ENCODE data around the gene OSTN. TPM values are rescaled to one million over a fixed set of nuclear protein-coding genes. Genes with fewer than 3 reads are reported as not detected.

Gene OSTN
- total and polyA plus RNA-seq, 2 experiments from 2014 or later, result not detected

GRCh38 chr3:191246630-191247029 is 47.6 kb downstream of the OSTN start (continued):
- TF ChIP-seq, protein P1, sequence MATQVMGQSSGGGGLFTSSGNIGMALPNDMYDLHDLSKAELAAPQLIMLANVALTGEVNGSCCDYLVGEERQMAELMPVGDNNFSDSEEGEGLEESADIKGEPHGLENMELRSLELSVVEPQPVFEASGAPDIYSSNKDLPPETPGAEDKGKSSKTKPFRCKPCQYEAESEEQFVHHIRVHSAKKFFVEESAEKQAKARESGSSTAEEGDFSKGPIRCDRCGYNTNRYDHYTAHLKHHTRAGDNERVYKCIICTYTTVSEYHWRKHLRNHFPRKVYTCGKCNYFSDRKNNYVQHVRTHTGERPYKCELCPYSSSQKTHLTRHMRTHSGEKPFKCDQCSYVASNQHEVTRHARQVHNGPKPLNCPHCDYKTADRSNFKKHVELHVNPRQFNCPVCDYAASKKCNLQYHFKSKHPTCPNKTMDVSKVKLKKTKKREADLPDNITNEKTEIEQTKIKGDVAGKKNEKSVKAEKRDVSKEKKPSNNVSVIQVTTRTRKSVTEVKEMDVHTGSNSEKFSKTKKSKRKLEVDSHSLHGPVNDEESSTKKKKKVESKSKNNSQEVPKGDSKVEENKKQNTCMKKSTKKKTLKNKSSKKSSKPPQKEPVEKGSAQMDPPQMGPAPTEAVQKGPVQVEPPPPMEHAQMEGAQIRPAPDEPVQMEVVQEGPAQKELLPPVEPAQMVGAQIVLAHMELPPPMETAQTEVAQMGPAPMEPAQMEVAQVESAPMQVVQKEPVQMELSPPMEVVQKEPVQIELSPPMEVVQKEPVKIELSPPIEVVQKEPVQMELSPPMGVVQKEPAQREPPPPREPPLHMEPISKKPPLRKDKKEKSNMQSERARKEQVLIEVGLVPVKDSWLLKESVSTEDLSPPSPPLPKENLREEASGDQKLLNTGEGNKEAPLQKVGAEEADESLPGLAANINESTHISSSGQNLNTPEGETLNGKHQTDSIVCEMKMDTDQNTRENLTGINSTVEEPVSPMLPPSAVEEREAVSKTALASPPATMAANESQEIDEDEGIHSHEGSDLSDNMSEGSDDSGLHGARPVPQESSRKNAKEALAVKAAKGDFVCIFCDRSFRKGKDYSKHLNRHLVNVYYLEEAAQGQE (IDR thresholded peaks at IDR 0.05; ENCODE audit: unreplicated experiment), result no peak
- TF ChIP-seq, protein P2, sequence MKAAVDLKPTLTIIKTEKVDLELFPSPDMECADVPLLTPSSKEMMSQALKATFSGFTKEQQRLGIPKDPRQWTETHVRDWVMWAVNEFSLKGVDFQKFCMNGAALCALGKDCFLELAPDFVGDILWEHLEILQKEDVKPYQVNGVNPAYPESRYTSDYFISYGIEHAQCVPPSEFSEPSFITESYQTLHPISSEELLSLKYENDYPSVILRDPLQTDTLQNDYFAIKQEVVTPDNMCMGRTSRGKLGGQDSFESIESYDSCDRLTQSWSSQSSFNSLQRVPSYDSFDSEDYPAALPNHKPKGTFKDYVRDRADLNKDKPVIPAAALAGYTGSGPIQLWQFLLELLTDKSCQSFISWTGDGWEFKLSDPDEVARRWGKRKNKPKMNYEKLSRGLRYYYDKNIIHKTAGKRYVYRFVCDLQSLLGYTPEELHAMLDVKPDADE (IDR thresholded peaks at IDR 0.05), result no peak
- no peak for TF ChIP-seq STAT1 (IDR thresholded peaks at IDR 0.05; ENCODE audit: unreplicated experiment)
- TF ChIP-seq EZH2phosphoT487 (IDR thresholded peaks at IDR 0.05; ENCODE audit: unreplicated experiment), result no peak
- TF ChIP-seq JUNB (IDR thresholded peaks at IDR 0.05; ENCODE audit: unreplicated experiment), result no peak
- no peak for TF ChIP-seq CTCF (conservative IDR thresholded peaks at IDR 0.05; ENCODE audit: low read depth in 2 of 2)
- no peak for TF ChIP-seq NANOG (IDR thresholded peaks at IDR 0.05; ENCODE audit: borderline replicate concordance)
- no peak for TF ChIP-seq ZNF114 (CRISPR knock-in tag; IDR thresholded peaks at IDR 0.05)
- TF ChIP-seq EZH2 (IDR thresholded peaks at IDR 0.05; ENCODE audit: low read depth, unreplicated experiment), result no peak

DNA sequence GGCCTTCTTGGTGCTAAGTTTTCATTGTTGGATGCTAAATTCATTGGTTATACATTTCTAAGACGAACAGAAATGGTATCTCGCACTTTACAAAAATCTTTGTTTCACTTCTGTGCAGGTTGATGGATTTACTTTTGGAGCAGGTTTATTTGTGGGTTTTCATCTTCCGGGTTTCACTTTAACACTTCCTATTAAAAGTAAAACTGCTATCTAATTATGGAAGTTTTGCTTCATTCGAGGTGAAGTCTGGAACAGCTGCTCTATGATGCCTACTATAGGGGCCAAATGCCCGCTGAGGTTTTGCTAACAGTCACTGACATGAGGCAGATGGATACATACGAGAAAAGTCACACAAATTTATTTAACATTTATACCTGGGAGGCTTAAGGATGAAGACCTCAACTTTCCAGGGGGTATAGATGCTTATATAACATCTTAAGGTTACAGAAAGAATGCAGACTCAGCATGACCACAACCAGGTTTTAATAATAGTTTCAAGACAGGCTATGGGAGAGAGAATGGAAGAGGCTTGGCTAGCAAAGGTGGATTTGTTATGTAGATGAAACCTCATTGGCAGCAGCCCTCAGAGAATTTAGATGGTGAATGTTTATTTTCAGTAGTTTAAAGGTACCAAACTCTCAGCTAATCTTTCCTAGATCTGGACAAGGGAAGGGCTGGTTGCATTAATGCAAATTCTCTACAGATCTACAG is 54.2 kb downstream of the OSTN start:
- Histone ChIP-seq H3K4me1 (ENCODE audit: insufficient read depth) (peaks cover 64% of the 10 kb centered on the region), H4K20me1 (replicated peaks; ENCODE audit: insufficient read depth) (no peaks in the 10 kb centered on the region), H3K4me2 (peak overlapping the region; percentile 54), H3K4me3 (peak overlapping the region; percentile 18), H3K79me2 (replicated peaks; ENCODE audit: insufficient read depth) (no peaks in the 10 kb centered on the region), H3K27ac (ENCODE audit: low read depth) (peak overlapping the region; percentile 51), H3K36me3 (ENCODE audit: insufficient read depth) (no peaks in the 10 kb centered on the region), H2AFZ (no peak overlapping the region), H3K9me2 (ENCODE audit: insufficient read depth) (no peaks in the 10 kb centered on the region), H3F3A (replicated peaks; ENCODE audit: low read depth) (no peaks in the 10 kb centered on the region), H3K27me3 (ENCODE audit: insufficient read depth) (no peaks in the 10 kb centered on the region)
- H3K36me3 Mint-ChIP-seq (ENCODE audit: low read depth), result no peaks in the 10 kb centered on the region
- peaks cover 54% of the 10 kb centered on the region for H3K4me1 Mint-ChIP-seq
- peak overlapping the region; percentile 54 for H3K4me3 Mint-ChIP-seq
- H3K27ac Mint-ChIP-seq, result peak overlapping the region; percentile 81
- ATAC-seq (peak; percentile 94), DNase-seq (ENCODE audit: low spot score) (peak; percentile 59)
- H3K27me3 Mint-ChIP-seq (ENCODE audit: insufficient read depth, low read depth, poor library complexity), result peaks cover under 1% of the 10 kb centered on the region
- no peaks in the 10 kb centered on the region for H3K9me3 Mint-ChIP-seq
- TF ChIP-seq ZNF462 (CRISPR knock-in tag; IDR thresholded peaks at IDR 0.05) (peak; percentile 9; the same call in 1 of the 2 replicates), CREB1 (CRISPR knock-in tag; IDR thresholded peaks at IDR 0.05; ENCODE audit: low read depth) (no peak), EZH2phosphoT487 (IDR thresholded peaks at IDR 0.05; ENCODE audit: unreplicated experiment) (no peak)

Data from GM23338 (cell line).